CD14-positive monocyte (primary cell): ENCODE results near the gene DNAAF2. TPM values are rescaled to one million over a fixed set of nuclear protein-coding genes. Genes with fewer than 3 reads are reported as not detected.

Experiments
- DNase-seq, 3 donors: peaks; one replicate each; pipeline ENCODE4 v3.0.0-alpha.2; 2011 to 2022
- H2AFZ ChIP-seq: 2 replicates; pipeline ENCODE4 v1.6.0; 2012; ENCODE audit warnings: mild to moderate bottlenecking, low read depth, low read length, inconsistent platforms; ENCODE audit not compliant: insufficient read depth, poor library complexity, severe bottlenecking
- H3K27ac ChIP-seq, 2 donors: 1 replicate in 1 of 2; 2 replicates in 1 of 2; pipeline ENCODE4 v1.5.1; 2012 to 2013; ENCODE audit warnings: low read length in 2 of 2, control low read depth in 1 of 2, inconsistent platforms in 1 of 2, low read depth in 1 of 2, mild to moderate bottlenecking in 1 of 2
- H3K27me3 ChIP-seq, 2 donors: one replicate each; pipeline versions ENCODE4 v1.6.0 to v1.6.1; 2011 to 2013; ENCODE audit warnings: low read length in 2 of 2; ENCODE audit not compliant: control insufficient read depth in 2 of 2, insufficient read depth in 2 of 2
- H3K36me3 ChIP-seq, 2 donors: replicated peaks in 1 of 2; 1 replicate in 1 of 2; 2 replicates in 1 of 2; pipeline versions ENCODE4 v1.5.1 to v1.6.1; 2012 to 2013; ENCODE audit warnings: low read length in 2 of 2, control low read depth in 1 of 2, inconsistent platforms in 1 of 2, mild to moderate bottlenecking in 1 of 2; ENCODE audit not compliant: insufficient read depth in 2 of 2, control insufficient read depth in 1 of 2
- H3K4me1 ChIP-seq, 2 donors: 1 replicate in 1 of 2; 2 replicates in 1 of 2; pipeline versions ENCODE4 v1.5.1 to v1.6.1; 2012 to 2013; ENCODE audit warnings: low read length in 2 of 2, control low read depth in 1 of 2, inconsistent platforms in 1 of 2, mild to moderate bottlenecking in 1 of 2, moderate library complexity in 1 of 2; ENCODE audit not compliant: insufficient read depth in 2 of 2, control insufficient read depth in 1 of 2
- H3K4me2 ChIP-seq: replicated peaks from 2 replicates; pipeline ENCODE3; 2012; ENCODE audit warnings: low read length, moderate library complexity, mild to moderate bottlenecking; ENCODE audit not compliant: poor library complexity, severe bottlenecking; ENCODE audit errors: extremely low read depth
- H3K4me3 ChIP-seq, 3 experiments: fragments of 200-600 bp in 1 of 3; sonication (generic) in 1 of 3; replicated peaks in 1 of 3; 1 replicate in 2 of 3; 2 replicates in 1 of 3; pipeline ENCODE4 v1.5.1; 2011 to 2013; ENCODE audit warnings: low read length in 3 of 3, mild to moderate bottlenecking in 3 of 3, control low read depth in 2 of 3, low read depth in 2 of 3, inconsistent platforms in 1 of 3, moderate library complexity in 1 of 3
- H3K79me2 ChIP-seq: 2 replicates; pipeline ENCODE4 v1.6.0; 2012; ENCODE audit warnings: mild to moderate bottlenecking, control low read depth, inconsistent platforms, low read length, moderate library complexity; ENCODE audit not compliant: insufficient read depth
- H3K9ac ChIP-seq: 2 replicates; pipeline ENCODE4 v1.6.0; 2017; ENCODE audit warnings: low read length, mild to moderate bottlenecking; ENCODE audit not compliant: insufficient read depth, poor library complexity, severe bottlenecking
- H3K9me3 ChIP-seq, 2 donors: replicated peaks in 1 of 2; 1 replicate in 1 of 2; 2 replicates in 1 of 2; pipeline versions ENCODE4 v1.5.1 to v1.6.1; 2012 to 2013; ENCODE audit warnings: low read length in 2 of 2, control low read depth in 1 of 2; ENCODE audit not compliant: control insufficient read depth in 1 of 2, insufficient read depth in 1 of 2
- H4K20me1 ChIP-seq: 2 replicates; pipeline ENCODE4 v1.6.0; 2012; ENCODE audit warnings: mild to moderate bottlenecking, low read length, control low read depth, moderate library complexity; ENCODE audit not compliant: insufficient read depth
- H3K27ac Mint-ChIP-seq, 7 donors: one replicate each; pipeline ENCODE4 v1.8.0; 2020; ENCODE audit warnings: mild to moderate bottlenecking in 7 of 7, mixed read lengths in 7 of 7, moderate library complexity in 6 of 7, inconsistent platforms in 2 of 7
- H3K27me3 Mint-ChIP-seq, 3 donors: one replicate each; pipeline ENCODE4 v1.8.0; 2021 to 2022; ENCODE audit warnings: low read depth in 3 of 3, mild to moderate bottlenecking in 3 of 3, mixed read lengths in 3 of 3, moderate library complexity in 3 of 3, inconsistent platforms in 1 of 3
- H3K36me3 Mint-ChIP-seq, 2 donors: one replicate each; pipeline ENCODE4 v1.8.0; 2020; ENCODE audit warnings: mixed read lengths in 2 of 2, inconsistent platforms in 1 of 2, mild to moderate bottlenecking in 1 of 2
- H3K4me1 Mint-ChIP-seq: one replicate; pipeline ENCODE4 v1.8.0; 2020; ENCODE audit warnings: mild to moderate bottlenecking, mixed read lengths
- H3K4me3 Mint-ChIP-seq, 2 donors: one replicate each; pipeline ENCODE4 v1.8.0; 2020; ENCODE audit warnings: mild to moderate bottlenecking in 2 of 2, mixed read lengths in 2 of 2, moderate library complexity in 1 of 2
- H3K9me3 Mint-ChIP-seq, 7 donors: one replicate each; pipeline ENCODE4 v1.8.0; 2020 to 2022; ENCODE audit warnings: mixed read lengths in 7 of 7, mild to moderate bottlenecking in 6 of 7, moderate library complexity in 6 of 7, inconsistent platforms in 2 of 7
- CTCF ChIP-seq: fragments of 200-600 bp; IDR thresholded peaks from one replicate; pipeline ENCODE4 v1.8.0; 2022; ENCODE audit warnings: antibody characterized with exemption, mild to moderate bottlenecking
- WGBS: methylation state at CpG from one replicate; pipeline ENCODE4 v1.1.5; 2013; ENCODE audit warnings: missing lambda C conversion rate; ENCODE audit not compliant: insufficient coverage; 5-methylcytosine and 5-hydroxymethylcytosine counted together
- intact Hi-C, 2 donors: fragments of 100-400 bp; cut with micrococcal nuclease; formaldehyde crosslinking; loops; one replicate each; pipeline versions ENCODE4 v1.15.0 to v1.15.1; 2023
- polyA plus RNA-seq, 3 donors: library from polyadenylated mRNA; depleted of rRNA in 1 of 3; unstranded in 2 of 3; stranded (reverse) in 1 of 3; fragments of 300-500 nt in 2 of 3; fragments of >200 nt in 1 of 3; fragmentation: Illumina TruSeq in 2 of 3; gene quantifications; 1 replicate in 2 of 3; 2 replicates in 1 of 3; pipeline ENCODE4 v1.2.3, GENCODE V29; 2012 to 2021

Gene DNAAF2
- polyA plus RNA-seq, 3 donors, result 1.9 to 6.9 (median 6.8) TPM

GRCh38 chr14:49640540-49641417, 5.7 kb upstream of the DNAAF2 start:
- 100% methylated on average over 1 of the region's 7 CpGs for WGBS
- Histone ChIP-seq H3K4me2 (no peak overlapping the region), H3K27ac (no peak overlapping the region), H2AFZ (no peak overlapping the region), H3K27me3 (no peaks in the 10 kb centered on the region), H3K4me3 (no peak overlapping the region), H3K9me3 (no peaks in the 10 kb centered on the region), H3K79me2 (peaks cover 60% of the 10 kb centered on the region), H4K20me1 (peaks cover 39% of the 10 kb centered on the region), H3K4me1 (peaks cover 5% of the 10 kb centered on the region in 2 donors), H3K9ac (no peak overlapping the region), H3K36me3 (peaks cover 2 to 19% of the 10 kb centered on the region in 2 donors)
- H3K27me3 Mint-ChIP-seq, result peaks cover 0 to 3% (median 0%) of the 10 kb centered on the region in 3 donors
- H3K27ac Mint-ChIP-seq, result no peak overlapping the region
- no peak for TF ChIP-seq CTCF
- H3K4me1 Mint-ChIP-seq, result peaks cover 25% of the 10 kb centered on the region
- intact Hi-C loops, result no loop called here
- peaks cover 16 to 18% of the 10 kb centered on the region in 2 donors for H3K36me3 Mint-ChIP-seq
- H3K4me3 Mint-ChIP-seq, result no peak overlapping the region
- no peaks in the 10 kb centered on the region for H3K9me3 Mint-ChIP-seq
- no peak for DNase-seq

- Histone ChIP-seq H3K27ac (no peak overlapping the region), H3K9ac (no peak overlapping the region), H3K9me3 (no peaks in the 10 kb centered on the region), H3K4me1 (peaks cover 20 to 32% of the 10 kb centered on the region in 2 donors), H3K4me3 (no peak overlapping the region), H3K79me2 (peaks cover 76% of the 10 kb centered on the region), H2AFZ (no peak overlapping the region), H3K36me3 (peaks cover 2 to 19% of the 10 kb centered on the region in 2 donors), H3K27me3 (no peaks in the 10 kb centered on the region), H3K4me2 (no peak overlapping the region), H4K20me1 (peaks cover 46% of the 10 kb centered on the region)
- Mint-ChIP-seq H3K27me3 (peaks cover 0 to 4% (median 0%) of the 10 kb centered on the region in 3 donors), H3K36me3 (peaks cover 14 to 18% of the 10 kb centered on the region in 2 donors), H3K9me3 (no peaks in the 10 kb centered on the region), H3K4me3 (no peak overlapping the region), H3K4me1 (peaks cover 40% of the 10 kb centered on the region), H3K27ac (no peak overlapping the region)
- DNase-seq, result no peak
- no CpG with 5 or more reads among the region's 3 CpGs for WGBS
- intact Hi-C loops, result loop anchor here in 1 of 2 donors (10.0 kb wide), 1 partner anchor 127 kb away; the partner anchor contains the start of gene KLHDC2
- TF ChIP-seq CTCF, result no peak
Observed at GRCh38 chr14:49637534-49638078, 2.6 kb upstream of the DNAAF2 start.
